HepG2 (cell line): ENCODE data around the gene NEU4. TPM values are rescaled to one million over a fixed set of nuclear protein-coding genes. Genes with fewer than 3 reads are reported as not detected.

Source experiments
- ATAC-seq: fragments of 200-7000 bp; cut with Tn5 transposase; 3 replicates; pipeline ENCODE4 v1.9.1; 2020; ENCODE audit warnings: mild to moderate bottlenecking, moderate library complexity
- BruUV-seq: library from RNA; stranded (reverse); fragments of 400-500 nt; replicated peaks from 2 replicates; lab custom pipeline; 2021; lab: Mats Ljungman, UMichigan
- CTCF ChIA-PET: fragments of 300-600 bp; formaldehyde crosslinking; extraction: SDS; loops from one replicate; lab custom pipeline; 2021; ENCODE audit warnings: low total read pairs, inconsistent platforms, low intra/inter-chr PET ratio; lab: Yijun Ruan, JAX
- POLR2A ChIA-PET: fragments of 350-600 bp; sonication (Branson Sonifier 250); formaldehyde crosslinking; loops from one replicate; lab custom pipeline; 2020; ENCODE audit warnings: antibody characterized with exemption, inconsistent platforms; lab: Yijun Ruan, JAX
- DNase-seq: peaks from one replicate; pipeline ENCODE4 v3.0.0-alpha.2; 2015; ENCODE audit warnings: low spot score
- FAIRE-seq: peaks from 3 replicates; lab custom pipeline; 2011; peaks lifted over from hg19 to GRCh38; lab: Jason Lieb, UNC
- H2AFZ ChIP-seq: one replicate; pipeline ENCODE4 v1.6.1; 2011; ENCODE audit warnings: low read length, inconsistent platforms
- H3K27ac ChIP-seq: fragments of 300-600 bp; 3 replicates; pipeline ENCODE4 v1.8.0; 2011; ENCODE audit warnings: mixed run types, mild to moderate bottlenecking, mixed read lengths, low read length, inconsistent platforms; ENCODE audit not compliant: insufficient read depth; ENCODE audit errors: extremely low read length
- H3K27me3 ChIP-seq, 2 experiments: fragments of 200-600 bp in 1 of 2; 2 replicates in 1 of 2; 3 replicates in 1 of 2; pipeline versions ENCODE4 v1.6.0 to v1.8.0; 2011; ENCODE audit warnings: low read length in 2 of 2, mild to moderate bottlenecking in 2 of 2, moderate library complexity in 2 of 2, inconsistent platforms in 1 of 2; ENCODE audit not compliant: insufficient read depth in 2 of 2, control insufficient read depth in 1 of 2
- H3K36me3 ChIP-seq, 2 experiments: fragments of 200-600 bp in 1 of 2; replicated peaks in 1 of 2; 2 replicates in 1 of 2; 3 replicates in 1 of 2; pipeline versions ENCODE4 v1.5.1 to v1.8.0; 2011; ENCODE audit warnings: low read length in 2 of 2, inconsistent platforms in 1 of 2; ENCODE audit not compliant: insufficient read depth in 2 of 2, control insufficient read depth in 1 of 2
- H3K4me1 ChIP-seq: 2 replicates; pipeline ENCODE4 v1.5.1; 2012; ENCODE audit warnings: low read length, inconsistent platforms; ENCODE audit not compliant: insufficient read depth
- H3K4me2 ChIP-seq: 2 replicates; pipeline ENCODE4 v1.6.0; 2011; ENCODE audit warnings: low read depth, low read length, inconsistent platforms
- H3K4me3 ChIP-seq, 3 experiments: fragments of 200-600 bp in 1 of 3; sonication (generic), shearing (Covaris generic) in 1 of 3; replicated peaks in 1 of 3; 2 replicates each; pipeline ENCODE4 v1.5.1; 2011 to 2016; ENCODE audit warnings: low read length in 3 of 3, inconsistent platforms in 2 of 3, low read depth in 2 of 3, mild to moderate bottlenecking in 2 of 3, control low read depth in 1 of 3, mixed read lengths in 1 of 3; ENCODE audit not compliant: insufficient read depth in 1 of 3
- H3K79me2 ChIP-seq: one replicate; pipeline ENCODE4 v1.6.1; 2011; ENCODE audit warnings: low read length, inconsistent platforms; ENCODE audit not compliant: insufficient read depth
- H3K9ac ChIP-seq: 2 replicates; pipeline ENCODE4 v1.6.0; 2011; ENCODE audit warnings: mild to moderate bottlenecking, low read depth, low read length, inconsistent platforms; ENCODE audit not compliant: insufficient read depth
- H3K9me3 ChIP-seq: 2 replicates; pipeline ENCODE4 v1.5.1; 2012; ENCODE audit warnings: mild to moderate bottlenecking, low read length
- H4K20me1 ChIP-seq: 2 replicates; pipeline ENCODE4 v1.6.0; 2011; ENCODE audit warnings: inconsistent platforms, mild to moderate bottlenecking, low read length, moderate library complexity; ENCODE audit not compliant: insufficient read depth
- AGO2 ChIP-seq: fragments of 200-400 bp; formaldehyde crosslinking; optimal IDR thresholded peaks from 2 replicates; pipeline ENCODE3; 2017; ENCODE audit warnings: mild to moderate bottlenecking, low read depth, low read length, moderate library complexity
- ATF6 ChIP-seq: sonication (generic); formaldehyde crosslinking; conservative IDR thresholded peaks from 2 replicates; pipeline ENCODE4 v1.4.0; 2020; ENCODE audit warnings: missing genetic modification reagents
- CREB1 ChIP-seq, 2 experiments: fragments of 450-650 bp in 1 of 2; IDR thresholded peaks; 2 replicates each; pipeline ENCODE4 v1.6.1; 2016 to 2017; ENCODE audit warnings: control low read depth in 1 of 2, mild to moderate bottlenecking in 1 of 2, missing compliant biosample characterization in 1 of 2, missing genetic modification characterization in 1 of 2
- FOXP1 ChIP-seq, 2 experiments: fragments of 450-650 bp in 1 of 2; IDR thresholded peaks; 2 replicates each; pipeline ENCODE4 v1.6.1; 2017 to 2018; ENCODE audit warnings: antibody characterized with exemption in 1 of 2
- GTF3A ChIP-seq: sonication (generic); formaldehyde crosslinking; conservative IDR thresholded peaks from 2 replicates; pipeline ENCODE4 v1.4.0; 2020; ENCODE audit warnings: mild to moderate bottlenecking, missing genetic modification reagents
- HNRNPK ChIP-seq: fragments of 200-400 bp; formaldehyde crosslinking; IDR thresholded peaks from 2 replicates; pipeline ENCODE4 v1.6.1; 2018; ENCODE audit warnings: low read length, low read depth, moderate library complexity, mild to moderate bottlenecking; ENCODE audit not compliant: poor library complexity, severe bottlenecking
- RBFOX2 ChIP-seq: fragments of 200-400 bp; formaldehyde crosslinking; IDR thresholded peaks from 2 replicates; pipeline ENCODE4 v1.6.1; 2017; ENCODE audit warnings: low read depth, mild to moderate bottlenecking, low read length
- TBX2 ChIP-seq: sonication (generic); formaldehyde crosslinking; IDR thresholded peaks from 2 replicates; pipeline ENCODE4 v1.5.0; 2020; ENCODE audit warnings: missing genetic modification reagents, mild to moderate bottlenecking, borderline replicate concordance
- ZNF432 ChIP-seq: sonication (generic); formaldehyde crosslinking; IDR thresholded peaks from 2 replicates; pipeline ENCODE4 v1.5.0; 2020; ENCODE audit warnings: missing genetic modification reagents, mild to moderate bottlenecking, borderline replicate concordance
- ZNF510 ChIP-seq: sonication (generic); formaldehyde crosslinking; IDR thresholded peaks from 2 replicates; pipeline ENCODE4 v1.4.0; 2020; ENCODE audit warnings: low read depth, mild to moderate bottlenecking, missing genetic modification reagents
- ZNF598 ChIP-seq: sonication (generic); formaldehyde crosslinking; IDR thresholded peaks from 2 replicates; pipeline ENCODE4 v1.5.1; 2020; ENCODE audit warnings: mild to moderate bottlenecking, missing genetic modification reagents, borderline replicate concordance
- ZNF747 ChIP-seq: sonication (generic); formaldehyde crosslinking; IDR thresholded peaks from 2 replicates; pipeline ENCODE4 v1.8.1; 2023; ENCODE audit warnings: missing genetic modification reagents, mild to moderate bottlenecking, borderline replicate concordance
- ZNF749 ChIP-seq: sonication (generic); formaldehyde crosslinking; IDR thresholded peaks from 2 replicates; pipeline ENCODE4 v1.8.0; 2022; ENCODE audit warnings: mild to moderate bottlenecking, missing genetic modification reagents, moderate library complexity, borderline replicate concordance
- WGBS: methylation state at CpG from one replicate; pipeline ENCODE4 v1.1.6; 2017; ENCODE audit warnings: low lambda C conversion rate; 5-methylcytosine and 5-hydroxymethylcytosine counted together
- in situ Hi-C: cut with HindIII; loops from 2 replicates; pipeline ENCODE4 v1.10.0; 2017; ENCODE audit warnings: low pct_unique_long_range_greater_than_20kb; ENCODE audit not compliant: extremely low pct_ligation_motif_present
- intact Hi-C: fragments of 100-400 bp; cut with micrococcal nuclease; formaldehyde crosslinking; loops from one replicate; pipeline ENCODE4 v1.10.0; 2022; ENCODE audit not compliant: unreplicated experiment
- polyA plus RNA-seq, 8 experiments: library from polyadenylated mRNA; depleted of rRNA in 3 of 8; stranded (reverse) in 7 of 8; unstranded in 1 of 8; fragments of >200 nt; fragmentation: Illumina TruSeq in 4 of 8; extraction: Trizol in 4 of 8; gene quantifications; 2 replicates each; pipeline versions ENCODE4 v1.2.1 to v1.2.3, GENCODE V29; 2011 to 2016; ENCODE audit warnings: low read depth in 4 of 8, missing spikeins in 1 of 8, mixed read lengths in 1 of 8; ENCODE audit not compliant: insufficient read depth in 1 of 8
- total RNA-seq, 5 experiments: library from RNA; depleted of rRNA; stranded (reverse); fragments of >200 nt; fragmentation: Illumina TruSeq; extraction: Trizol; gene quantifications; 2 replicates each; pipeline ENCODE4 v1.2.3, GENCODE V29; 2016; ENCODE audit warnings: low read depth in 1 of 5
- TF ChIP-seq, protein P1 (sequence below): sonication (generic); formaldehyde crosslinking; IDR thresholded peaks from 2 replicates; pipeline ENCODE4 v1.4.0; 2020; ENCODE audit warnings: low read depth, mild to moderate bottlenecking, missing genetic modification reagents
- TF ChIP-seq, protein P2 (sequence below): IDR thresholded peaks from 2 replicates; pipeline ENCODE4 v1.6.1; 2016; ENCODE audit warnings: missing compliant biosample characterization, missing genetic modification reagents, borderline replicate concordance

Gene NEU4
- total and polyA plus RNA-seq, 2 of the 13 experiments (the other 11 are each of a cell fraction or from before 2014, with no cell fraction given), result 53.5 to 107 TPM

DNA sequence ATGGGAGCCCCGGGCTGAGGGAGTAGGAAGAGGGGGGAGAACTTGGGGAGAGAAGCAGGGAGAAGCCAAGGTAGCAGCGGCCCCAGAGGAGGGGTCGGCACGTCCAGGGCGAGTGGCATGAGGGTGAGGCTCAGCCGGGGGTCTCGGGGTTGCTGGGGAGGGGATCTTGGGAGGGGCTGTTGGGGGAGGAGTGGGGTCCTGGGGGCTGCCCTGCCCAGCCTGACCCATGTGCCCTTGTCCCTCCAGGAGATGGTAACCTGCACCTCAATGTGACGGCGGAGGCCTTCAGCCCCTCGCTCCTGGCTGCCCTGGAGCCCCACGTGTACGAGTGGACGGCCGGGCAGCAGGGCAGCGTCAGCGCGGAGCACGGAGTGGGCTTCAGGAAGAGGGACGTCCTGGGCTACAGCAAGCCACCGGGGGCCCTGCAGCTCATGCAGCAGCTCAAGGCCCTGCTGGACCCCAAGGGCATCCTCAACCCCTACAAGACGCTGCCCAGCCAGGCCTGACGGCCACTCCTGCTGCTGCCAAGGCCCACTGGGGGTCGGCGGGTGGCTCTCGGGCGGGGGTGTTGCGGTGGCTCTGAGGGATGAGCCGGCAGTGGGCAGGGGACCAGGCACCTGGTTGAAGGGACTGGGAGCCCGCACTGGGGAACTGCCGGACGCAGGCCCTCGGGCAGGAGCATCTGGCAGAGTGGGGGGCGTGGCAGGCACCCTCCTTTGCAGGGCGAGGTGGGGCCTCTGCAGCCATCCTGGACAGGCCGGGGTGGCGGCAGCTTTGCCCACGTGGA, 41.3 kb upstream of the NEU4 start:
- Histone ChIP-seq H4K20me1 (no peaks in the 10 kb centered on the region), H3K79me2 (peaks cover 22% of the 10 kb centered on the region), H2AFZ (no peak overlapping the region), H3K4me2 (no peak overlapping the region), H3K27ac (no peak overlapping the region), H3K9ac (no peak overlapping the region), H3K4me3 (no peak overlapping the region), H3K27me3 (no peaks in the 10 kb centered on the region; a peak in 1 of 5 replicates), H3K4me1 (peaks cover 35% of the 10 kb centered on the region), H3K9me3 (no peaks in the 10 kb centered on the region), H3K36me3 (no peaks in the 10 kb centered on the region; a peak in 1 of 5 replicates)
- 96% methylated on average over 29 of the region's 37 CpGs for WGBS
- ATAC-seq (no peak), FAIRE-seq (no peak), DNase-seq (no peak)
- POLR2A ChIA-PET, result interaction anchor here (1.4 to 8.9 kb wide), 2 partner anchors 33 to 42 kb away, joined by 5 to 218 read pairs; partner anchors contain the start of genes D2HGDH and NEU4
- TF ChIP-seq FOXP1 (IDR thresholded peaks at IDR 0.05) (no peak), FOXP1 (CRISPR knock-in tag; IDR thresholded peaks at IDR 0.05) (no peak), HNRNPK (peak; percentile 24), GTF3A (CRISPR knock-in tag) (no peak), AGO2 (peak; percentile 85), ZNF598 (CRISPR knock-in tag) (no peak), ZNF432 (CRISPR knock-in tag) (no peak), ZNF749 (0 out of 2 replicates have a peak, but pooled peaks have one; percentile 39), CREB1 (IDR thresholded peaks at IDR 0.05) (no peak), CREB1 (CRISPR knock-in tag; IDR thresholded peaks at IDR 0.05) (no peak), ZNF510 (CRISPR knock-in tag) (no peak), TBX2 (CRISPR knock-in tag) (peak; percentile 21; the same call in 1 of the 2 replicates), ATF6 (CRISPR knock-in tag) (no peak), RBFOX2 (peak; percentile 55; the same call in 1 of the 2 replicates), ZNF747 (CRISPR knock-in tag) (no peak)
- TF ChIP-seq, protein P1, sequence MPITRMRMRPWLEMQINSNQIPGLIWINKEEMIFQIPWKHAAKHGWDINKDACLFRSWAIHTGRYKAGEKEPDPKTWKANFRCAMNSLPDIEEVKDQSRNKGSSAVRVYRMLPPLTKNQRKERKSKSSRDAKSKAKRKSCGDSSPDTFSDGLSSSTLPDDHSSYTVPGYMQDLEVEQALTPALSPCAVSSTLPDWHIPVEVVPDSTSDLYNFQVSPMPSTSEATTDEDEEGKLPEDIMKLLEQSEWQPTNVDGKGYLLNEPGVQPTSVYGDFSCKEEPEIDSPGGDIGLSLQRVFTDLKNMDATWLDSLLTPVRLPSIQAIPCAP (CRISPR knock-in tag), result no peak
- TF ChIP-seq, protein P2, sequence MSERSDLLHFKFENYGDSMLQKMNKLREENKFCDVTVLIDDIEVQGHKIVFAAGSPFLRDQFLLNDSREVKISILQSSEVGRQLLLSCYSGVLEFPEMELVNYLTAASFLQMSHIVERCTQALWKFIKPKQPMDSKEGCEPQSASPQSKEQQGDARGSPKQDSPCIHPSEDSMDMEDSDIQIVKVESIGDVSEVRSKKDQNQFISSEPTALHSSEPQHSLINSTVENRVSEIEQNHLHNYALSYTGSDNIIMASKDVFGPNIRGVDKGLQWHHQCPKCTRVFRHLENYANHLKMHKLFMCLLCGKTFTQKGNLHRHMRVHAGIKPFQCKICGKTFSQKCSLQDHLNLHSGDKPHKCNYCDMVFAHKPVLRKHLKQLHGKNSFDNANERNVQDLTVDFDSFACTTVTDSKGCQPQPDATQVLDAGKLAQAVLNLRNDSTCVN (CRISPR knock-in tag), result no peak
- BruUV-seq, result no TSS peak
- in situ Hi-C loops, result no loop called here
- CTCF ChIA-PET, result no interaction called here
- intact Hi-C loops, result no loop called here
